Trophoblast cell (in vitro differentiated cells and primary cell): ENCODE measurements around the gene SLC2A6.

Source experiments
- DNase-seq, 2 donors: peaks; one replicate each; pipeline ENCODE4 v3.0.0-alpha.2; 2016
- H2AFZ ChIP-seq: 2 replicates; pipeline ENCODE4 v1.6.1; 2013; ENCODE audit warnings: low read length, moderate library complexity, mild to moderate bottlenecking; ENCODE audit not compliant: insufficient read depth, poor library complexity
- H2AK5ac ChIP-seq: 2 replicates; pipeline ENCODE4 v1.6.1; 2013; ENCODE audit warnings: mild to moderate bottlenecking, low read length
- H2BK120ac ChIP-seq: 2 replicates; pipeline ENCODE4 v1.6.1; 2013; ENCODE audit warnings: low read length, mild to moderate bottlenecking, moderate library complexity; ENCODE audit not compliant: insufficient read depth, poor library complexity
- H2BK12ac ChIP-seq: 2 replicates; pipeline ENCODE4 v1.6.1; 2013; ENCODE audit warnings: mild to moderate bottlenecking, low read length, moderate library complexity
- H2BK5ac ChIP-seq: 2 replicates; pipeline ENCODE4 v1.6.1; 2013; ENCODE audit warnings: low read length, low read depth, moderate library complexity, mild to moderate bottlenecking; ENCODE audit not compliant: poor library complexity
- H3K14ac ChIP-seq: 2 replicates; pipeline ENCODE4 v1.6.1; 2013; ENCODE audit warnings: mild to moderate bottlenecking, low read length
- H3K18ac ChIP-seq: 2 replicates; pipeline ENCODE4 v1.6.1; 2013; ENCODE audit warnings: mild to moderate bottlenecking, low read length
- H3K23ac ChIP-seq: 2 replicates; pipeline ENCODE4 v1.6.1; 2013; ENCODE audit warnings: low read length
- H3K27ac ChIP-seq: 2 replicates; pipeline ENCODE4 v1.5.1; 2013; ENCODE audit warnings: low read depth, mild to moderate bottlenecking, inconsistent platforms, low read length, moderate library complexity
- H3K27me3 ChIP-seq: 2 replicates; pipeline ENCODE4 v1.6.1; 2013; ENCODE audit warnings: inconsistent platforms, mild to moderate bottlenecking, low read length, moderate library complexity; ENCODE audit not compliant: insufficient read depth
- H3K36me3 ChIP-seq, 2 experiments: 1 replicate in 1 of 2; 2 replicates in 1 of 2; pipeline ENCODE4 v1.6.1; 2013; ENCODE audit warnings: low read length in 2 of 2, mild to moderate bottlenecking in 2 of 2, moderate library complexity in 1 of 2; ENCODE audit not compliant: insufficient read depth in 2 of 2, control insufficient read depth in 1 of 2
- H3K4ac ChIP-seq: 2 replicates; pipeline ENCODE4 v1.6.1; 2013; ENCODE audit warnings: low read depth, mild to moderate bottlenecking, low read length, moderate library complexity
- H3K4me1 ChIP-seq, 2 experiments: 1 replicate in 1 of 2; 2 replicates in 1 of 2; pipeline ENCODE4 v1.6.1; 2013; ENCODE audit warnings: low read length in 2 of 2, mild to moderate bottlenecking in 2 of 2, moderate library complexity in 1 of 2; ENCODE audit not compliant: insufficient read depth in 2 of 2, control insufficient read depth in 1 of 2
- H3K4me2 ChIP-seq: 2 replicates; pipeline ENCODE4 v1.6.1; 2013; ENCODE audit warnings: inconsistent platforms, mild to moderate bottlenecking, low read length, moderate library complexity
- H3K4me3 ChIP-seq: 2 replicates; pipeline ENCODE4 v1.5.1; 2013; ENCODE audit warnings: mild to moderate bottlenecking, low read depth, low read length, inconsistent platforms
- H3K79me1 ChIP-seq: one replicate; pipeline ENCODE4 v1.6.1; 2013; ENCODE audit warnings: low read length
- H3K79me2 ChIP-seq: 2 replicates; pipeline ENCODE4 v1.6.1; 2013; ENCODE audit warnings: low read length, mild to moderate bottlenecking; ENCODE audit not compliant: control insufficient read depth, insufficient read depth, poor library complexity
- H3K9ac ChIP-seq: 2 replicates; pipeline ENCODE4 v1.6.1; 2013; ENCODE audit warnings: mild to moderate bottlenecking, low read length
- H3K9me3 ChIP-seq: 2 replicates; pipeline ENCODE4 v1.6.1; 2013; ENCODE audit warnings: low read depth, mild to moderate bottlenecking, control low read depth, inconsistent platforms, low read length; ENCODE audit not compliant: insufficient read depth
- H4K12ac ChIP-seq: 2 replicates; pipeline ENCODE4 v1.6.1; 2013; ENCODE audit warnings: low read depth, mild to moderate bottlenecking, low read length, moderate library complexity
- H4K8ac ChIP-seq: 2 replicates; pipeline ENCODE4 v1.6.1; 2013; ENCODE audit warnings: low read depth, mild to moderate bottlenecking, low read length, moderate library complexity
- H4K91ac ChIP-seq: one replicate; pipeline ENCODE4 v1.6.1; 2013; ENCODE audit warnings: low read depth, mild to moderate bottlenecking, low read length, moderate library complexity
- WGBS: extraction: QIAGEN DNeasy Blood & Tissue Kit; methylation state at CpG from one replicate; pipeline ENCODE4 v1.1.7; 2013; ENCODE audit warnings: missing lambda C conversion rate; ENCODE audit not compliant: insufficient read length, insufficient coverage; ENCODE audit errors: extremely low coverage; 5-methylcytosine and 5-hydroxymethylcytosine counted together

Gene SLC2A6

GRCh38 chr9:133433351-133433843 is 45.5 kb downstream of the SLC2A6 start:
- no peaks in the 10 kb centered on the region for H3K36me3 ChIP-seq
- no peak overlapping the region for H2AK5ac ChIP-seq
- no peak overlapping the region for H3K14ac ChIP-seq
- WGBS = no CpG with 5 or more reads among the region's 11 CpGs
- no peak overlapping the region for H3K4me2 ChIP-seq
- no peak overlapping the region for H3K4me3 ChIP-seq
- no peak for DNase-seq
- no peaks in the 10 kb centered on the region for H3K9me3 ChIP-seq
- H2AFZ ChIP-seq = no peak overlapping the region
- H2BK120ac ChIP-seq = no peak overlapping the region
- H3K9ac ChIP-seq = no peak overlapping the region
- no peak overlapping the region for H4K91ac ChIP-seq
- no peak overlapping the region for H2BK5ac ChIP-seq
- no peak overlapping the region for H3K27ac ChIP-seq
- no peak overlapping the region for H3K18ac ChIP-seq
- H3K79me2 ChIP-seq = no peaks in the 10 kb centered on the region
- no peak overlapping the region for H2BK12ac ChIP-seq
- peaks cover 5% of the 10 kb centered on the region for H3K27me3 ChIP-seq
- H4K12ac ChIP-seq = no peak overlapping the region
- no peak overlapping the region for H4K8ac ChIP-seq
- no peak overlapping the region for H3K4ac ChIP-seq
- H3K23ac ChIP-seq = no peak overlapping the region
- H3K79me1 ChIP-seq = no peaks in the 10 kb centered on the region
- peaks cover 2 to 4% of the 10 kb centered on the region in 2 experiments for H3K4me1 ChIP-seq

GRCh38 chr9:133430244-133430643 is 48.7 kb downstream of the SLC2A6 start:
- no peaks in the 10 kb centered on the region for H3K79me1 ChIP-seq
- H3K4ac ChIP-seq = no peak overlapping the region
- no peak overlapping the region for H3K27ac ChIP-seq
- H4K12ac ChIP-seq = no peak overlapping the region
- peaks cover 5% of the 10 kb centered on the region for H3K27me3 ChIP-seq
- peaks cover 4% of the 10 kb centered on the region in 2 experiments for H3K4me1 ChIP-seq
- no peak overlapping the region for H2BK12ac ChIP-seq
- no peak overlapping the region for H3K4me2 ChIP-seq
- no peak overlapping the region for H2AFZ ChIP-seq
- no CpG with 5 or more reads among the region's 1 CpG for WGBS
- H2BK5ac ChIP-seq = no peak overlapping the region
- H3K9ac ChIP-seq = no peak overlapping the region
- no peak overlapping the region for H2AK5ac ChIP-seq
- no peak overlapping the region for H3K4me3 ChIP-seq
- H3K36me3 ChIP-seq = no peaks in the 10 kb centered on the region
- no peak overlapping the region for H3K23ac ChIP-seq
- no peak overlapping the region for H4K91ac ChIP-seq
- H3K18ac ChIP-seq = no peak overlapping the region
- H4K8ac ChIP-seq = no peak overlapping the region
- H3K14ac ChIP-seq = no peak overlapping the region
- H3K79me2 ChIP-seq = no peaks in the 10 kb centered on the region
- no peak for DNase-seq
- peaks cover 6% of the 10 kb centered on the region for H3K9me3 ChIP-seq
- no peak overlapping the region for H2BK120ac ChIP-seq

- peaks cover 5% of the 10 kb centered on the region for H3K27me3 ChIP-seq
- peaks cover 4% of the 10 kb centered on the region in 2 experiments for H3K4me1 ChIP-seq
- H3K36me3 ChIP-seq = no peaks in the 10 kb centered on the region
- H2AK5ac ChIP-seq = no peak overlapping the region
- peak overlapping the region; percentile 23 for H2AFZ ChIP-seq
- no peak overlapping the region for H4K91ac ChIP-seq
- DNase-seq = peak in 1 of 2 donors; percentile 41
- peaks cover 6% of the 10 kb centered on the region for H3K9me3 ChIP-seq
- no peak overlapping the region for H3K9ac ChIP-seq
- H3K4ac ChIP-seq = no peak overlapping the region
- WGBS = no CpG with 5 or more reads among the region's 49 CpGs
- H3K79me2 ChIP-seq = no peaks in the 10 kb centered on the region
- H2BK12ac ChIP-seq = no peak overlapping the region
- H4K8ac ChIP-seq = peak overlapping the region; percentile 25
- no peak overlapping the region for H3K14ac ChIP-seq
- no peak overlapping the region for H2BK120ac ChIP-seq
- no peak overlapping the region for H3K27ac ChIP-seq
- H3K79me1 ChIP-seq = no peaks in the 10 kb centered on the region
- H4K12ac ChIP-seq = peak overlapping the region; percentile 46
- peak overlapping the region; percentile 45 for H3K4me2 ChIP-seq
- no peak overlapping the region for H2BK5ac ChIP-seq
- no peak overlapping the region for H3K18ac ChIP-seq
- no peak overlapping the region for H3K23ac ChIP-seq
- H3K4me3 ChIP-seq = no peak overlapping the region
Measured at GRCh38 chr9:133429641-133430161, 49.2 kb downstream of the SLC2A6 start.

- Histone ChIP-seq H2AFZ (no peak overlapping the region), H2BK120ac (no peak overlapping the region), H4K8ac (no peak overlapping the region), H3K14ac (no peak overlapping the region), H3K9ac (no peak overlapping the region), H3K27ac (no peak overlapping the region), H3K9me3 (peaks cover 6% of the 10 kb centered on the region), H3K4me1 (peaks cover 4% of the 10 kb centered on the region in 2 experiments), H3K4ac (no peak overlapping the region), H3K27me3 (peaks cover 5% of the 10 kb centered on the region), H3K18ac (no peak overlapping the region), H3K4me2 (no peak overlapping the region), H2BK5ac (no peak overlapping the region), H2AK5ac (no peak overlapping the region), H3K4me3 (no peak overlapping the region), H4K12ac (no peak overlapping the region), H3K23ac (no peak overlapping the region), H3K36me3 (no peaks in the 10 kb centered on the region), H2BK12ac (no peak overlapping the region), H4K91ac (no peak overlapping the region), H3K79me1 (no peaks in the 10 kb centered on the region), H3K79me2 (no peaks in the 10 kb centered on the region)
- DNase-seq = no peak
- WGBS = no CpG with 5 or more reads among the region's 18 CpGs
Measured at GRCh38 chr9:133429214-133429613, 49.7 kb downstream of the SLC2A6 start.
